ENCODE data around the gene SCN10A.

GRCh38 chr3:38823722-38824121 lies 7.7 kb upstream of the SCN10A start:
- TF ChIP-seq CTCF (IDR thresholded peaks at IDR 0.05; ENCODE audit: poor library complexity) = no peak
- no peak for TF ChIP-seq EZH2 (IDR thresholded peaks at IDR 0.05; ENCODE audit: borderline replicate concordance)

Measured in hepatocyte (in vitro differentiated cells).